Stimulated activated CD4-positive, alpha-beta T cell treated with anti-CD3 and anti-CD28 coated beads, Interleukin-1b, Interleukin-23, amount 100 ng/mL, for 1 hour (primary cell): ENCODE data around the gene IPP.
"Not testable (repeated sequence)": the region's sequence is repeated elsewhere in the genome, so short reads cannot be mapped to it uniquely, and the experiment has no call there.

Source experiments
- DNase-seq, 2 donors: peaks; one replicate each; pipeline ENCODE4 v3.0.0-alpha.2; 2020; ENCODE audit warnings: low read depth in 2 of 2

IPP gene

GRCh38 chr1:45684402-45684801 lies 66.1 kb downstream of the IPP start:
- no peak for DNase-seq

GRCh38 chr1:45682942-45683341 lies 67.5 kb downstream of the IPP start:
- DNase-seq: no peak

- DNase-seq: no peak
These were observed 71.3 kb downstream of the IPP start for GRCh38 chr1:45679123-45679522.

GRCh38 chr1:45678489-45678888 lies 72.0 kb downstream of the IPP start:
- DNase-seq: no peak

GRCh38 chr1:45677751-45678245 lies 72.7 kb downstream of the IPP start:
- DNase-seq: no peak

- DNase-seq: not testable (repeated sequence)
These were observed 73.9 kb downstream of the IPP start for GRCh38 chr1:45676553-45676952.

- no peak for DNase-seq
These were observed 76.0 kb downstream of the IPP start for GRCh38 chr1:45674478-45674877.

GRCh38 chr1:45673956-45674355 lies 76.5 kb downstream of the IPP start:
- no peak for DNase-seq

GRCh38 chr1:45669859-45670655 lies 80.4 kb downstream of the IPP start:
- DNase-seq: no peak

- no peak for DNase-seq
These were observed 81.1 kb downstream of the IPP start for GRCh38 chr1:45669379-45669778.

GRCh38 chr1:45668526-45668925 lies 81.9 kb downstream of the IPP start:
- no peak for DNase-seq

GRCh38 chr1:45667321-45668111 lies 82.9 kb downstream of the IPP start:
- DNase-seq: no peak

GRCh38 chr1:45666836-45667235 lies 83.6 kb downstream of the IPP start:
- DNase-seq: no peak

GRCh38 chr1:45660336-45660735 lies 90.1 kb downstream of the IPP start:
- DNase-seq: no peak

- DNase-seq: no peak
These were observed 91.2 kb downstream of the IPP start for GRCh38 chr1:45659222-45659621.

- no peak for DNase-seq
These were observed 92.3 kb downstream of the IPP start for GRCh38 chr1:45658171-45658570.

- DNase-seq: no peak
These were observed 93.8 kb downstream of the IPP start for GRCh38 chr1:45656573-45657226.

- DNase-seq: no peak
These were observed 95.7 kb downstream of the IPP start for GRCh38 chr1:45654540-45655280.
